ENCODE data around the gene ANTXR1. TPM values are rescaled to one million over a fixed set of nuclear protein-coding genes. Genes with fewer than 3 reads are reported as not detected.

Gene ANTXR1
- polyA plus RNA-seq, 3 donors from 2014 or later = not detected

- peaks cover 8 to 10% (median 9%) of the 10 kb centered on the region in 3 donors for H3K27me3 Mint-ChIP-seq (ENCODE audit: low read depth in 3 of 3)
- no peaks in the 10 kb centered on the region for H3K36me3 Mint-ChIP-seq
- DNase-seq = no peak
- H3K27ac Mint-ChIP-seq = no peak overlapping the region
- H3K4me3 Mint-ChIP-seq = no peak overlapping the region
- peaks cover 3 to 10% of the 10 kb centered on the region in 2 donors for H3K4me1 Mint-ChIP-seq
- no peaks in the 10 kb centered on the region for H3K9me3 Mint-ChIP-seq
These were observed 168.9 kb downstream of the ANTXR1 start for GRCh38 chr2:69181806-69182427.

GRCh38 chr2:69183659-69184058 is 170.7 kb downstream of the ANTXR1 start:
- Mint-ChIP-seq H3K9me3 (no peaks in the 10 kb centered on the region), H3K27ac (no peak overlapping the region), H3K4me1 (no peaks in the 10 kb centered on the region), H3K27me3 (ENCODE audit: low read depth in 3 of 3) (peaks cover 4 to 10% (median 6%) of the 10 kb centered on the region in 3 donors), H3K4me3 (no peak overlapping the region), H3K36me3 (no peaks in the 10 kb centered on the region)
- no peak for DNase-seq

DNA sequence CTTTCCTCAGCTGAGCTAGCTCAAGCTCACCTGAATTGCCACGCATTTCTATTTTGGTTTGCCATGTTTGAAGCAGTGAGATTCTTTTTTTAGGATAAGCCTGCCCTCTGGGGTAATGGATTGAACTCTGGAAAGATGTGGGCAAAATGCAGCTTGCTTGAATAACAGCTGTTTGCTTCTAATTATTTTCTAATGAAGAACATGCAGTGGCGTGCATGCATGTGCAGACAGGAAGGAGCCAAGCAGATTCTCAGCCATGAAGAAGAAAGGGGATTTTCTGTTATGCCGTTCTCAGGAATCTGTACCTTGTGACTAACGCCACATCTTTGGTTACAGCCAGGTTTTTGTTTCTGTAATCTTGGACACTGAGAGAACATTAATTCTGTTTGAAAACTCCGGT is 171.2 kb downstream of the ANTXR1 start:
- Mint-ChIP-seq H3K36me3 (no peaks in the 10 kb centered on the region), H3K4me3 (no peak overlapping the region), H3K9me3 (no peaks in the 10 kb centered on the region), H3K27ac (no peak overlapping the region), H3K27me3 (ENCODE audit: low read depth in 3 of 3) (peaks cover 6 to 10% (median 6%) of the 10 kb centered on the region in 3 donors), H3K4me1 (no peaks in the 10 kb centered on the region)
- DNase-seq = no peak

- H3K27ac Mint-ChIP-seq = no peak overlapping the region
- H3K9me3 Mint-ChIP-seq = no peaks in the 10 kb centered on the region
- H3K36me3 Mint-ChIP-seq = no peaks in the 10 kb centered on the region
- DNase-seq = no peak
- no peaks in the 10 kb centered on the region for H3K4me1 Mint-ChIP-seq
- H3K4me3 Mint-ChIP-seq = no peak overlapping the region
- H3K27me3 Mint-ChIP-seq (ENCODE audit: low read depth in 3 of 3) = peaks cover 4 to 13% (median 6%) of the 10 kb centered on the region in 3 donors
These were observed 172.8 kb downstream of the ANTXR1 start for GRCh38 chr2:69185807-69186206.

DNA sequence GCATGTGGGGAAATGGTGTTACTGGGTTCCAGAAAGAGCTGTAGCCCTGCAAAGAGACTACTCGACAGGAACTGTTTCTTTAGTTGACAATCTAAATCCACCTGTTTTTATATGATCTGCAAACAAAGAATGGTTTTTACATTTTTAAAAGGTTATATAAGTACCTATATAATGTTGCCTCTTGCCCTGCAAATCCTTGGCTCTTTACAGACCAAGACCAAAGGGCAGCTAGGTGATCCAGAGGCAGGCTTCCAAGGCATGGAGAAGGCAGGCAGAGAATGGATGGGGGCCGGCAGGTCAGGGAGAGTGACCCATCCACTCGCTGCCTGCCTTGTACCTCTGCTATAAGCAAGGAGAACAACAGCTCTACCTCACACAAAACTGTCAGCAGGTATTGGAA is 173.6 kb downstream of the ANTXR1 start:
- DNase-seq = no peak
- Mint-ChIP-seq H3K27ac (no peak overlapping the region), H3K27me3 (ENCODE audit: low read depth in 3 of 3) (peaks cover 2 to 13% (median 4%) of the 10 kb centered on the region in 3 donors), H3K9me3 (no peaks in the 10 kb centered on the region), H3K4me1 (no peaks in the 10 kb centered on the region), H3K4me3 (no peak overlapping the region), H3K36me3 (no peaks in the 10 kb centered on the region)

DNA sequence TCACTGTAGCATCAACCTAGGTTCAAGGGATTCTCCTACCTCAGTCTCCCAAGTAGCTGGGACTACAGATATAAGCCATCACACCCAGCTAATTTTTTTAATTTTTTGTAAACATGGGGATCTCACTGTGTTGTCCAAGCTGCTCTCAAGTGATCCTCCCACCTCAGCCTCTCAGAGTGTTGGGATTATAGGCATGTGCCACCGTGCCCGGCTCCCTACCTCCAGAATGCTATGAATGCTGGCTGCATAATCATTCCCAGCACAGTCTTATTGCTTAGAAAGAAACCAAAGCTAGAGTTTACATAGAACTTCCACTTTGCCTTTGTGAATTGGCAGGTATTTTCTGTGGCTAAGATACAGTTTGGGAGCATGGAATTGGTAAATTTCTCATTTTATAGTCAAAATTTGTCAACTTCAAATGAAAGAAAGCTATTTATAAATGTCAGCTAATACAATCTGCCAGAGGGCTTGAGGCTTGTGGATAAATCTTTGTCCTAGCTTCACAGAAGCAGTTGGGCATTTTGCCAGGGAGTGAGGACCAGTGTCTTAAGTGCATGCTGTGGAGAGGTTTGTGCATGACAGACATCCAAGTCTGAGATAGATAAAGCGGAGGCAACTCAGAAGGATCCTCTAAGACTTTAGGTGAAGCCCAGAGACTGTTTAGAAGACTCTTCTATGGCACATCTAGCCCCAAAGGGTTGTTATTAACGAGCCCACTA is 175.4 kb downstream of the ANTXR1 start:
- no peaks in the 10 kb centered on the region for H3K9me3 Mint-ChIP-seq
- H3K36me3 Mint-ChIP-seq = no peaks in the 10 kb centered on the region
- no peaks in the 10 kb centered on the region for H3K4me1 Mint-ChIP-seq
- no peak overlapping the region for H3K27ac Mint-ChIP-seq
- peaks cover 2 to 18% (median 3%) of the 10 kb centered on the region in 3 donors for H3K27me3 Mint-ChIP-seq (ENCODE audit: low read depth in 3 of 3)
- no peak overlapping the region for H3K4me3 Mint-ChIP-seq
- DNase-seq = no peak

DNA sequence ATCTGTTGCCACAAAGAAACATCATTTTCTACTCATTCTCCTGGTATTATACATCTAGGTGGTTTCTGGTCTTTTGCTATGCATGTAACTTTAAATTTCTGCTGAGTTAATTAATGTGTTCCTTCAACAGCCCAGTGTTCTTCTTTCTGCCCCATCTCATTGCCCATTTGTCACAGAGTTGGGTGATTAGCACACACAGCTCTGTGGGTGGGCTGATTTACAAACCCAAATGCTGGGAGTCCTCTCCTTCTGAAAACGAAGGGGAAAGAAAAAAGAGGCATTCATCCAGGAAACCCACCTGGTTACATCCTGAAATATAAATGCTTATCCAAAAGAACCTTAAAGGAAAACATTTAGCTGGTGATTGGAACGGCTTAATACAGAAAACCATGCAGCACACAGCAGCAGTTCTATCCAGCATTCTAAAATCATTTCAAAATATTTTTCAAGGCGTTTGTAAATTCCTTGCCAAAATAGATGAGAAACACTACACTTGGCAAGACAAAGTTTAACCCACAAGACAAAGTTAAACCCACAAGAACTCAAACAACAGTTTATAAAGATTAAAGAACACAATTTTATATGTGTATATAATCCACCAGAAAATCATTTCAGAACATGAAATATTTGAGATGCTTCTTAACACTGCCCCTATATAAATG is 177.9 kb downstream of the ANTXR1 start:
- Mint-ChIP-seq H3K4me1 (no peaks in the 10 kb centered on the region), H3K9me3 (no peaks in the 10 kb centered on the region), H3K27me3 (ENCODE audit: low read depth in 3 of 3) (peaks cover 2 to 18% (median 4%) of the 10 kb centered on the region in 3 donors), H3K4me3 (no peak overlapping the region), H3K27ac (no peak overlapping the region), H3K36me3 (no peaks in the 10 kb centered on the region)
- no peak for DNase-seq

GRCh38 chr2:69191634-69192033 is 178.7 kb downstream of the ANTXR1 start:
- Mint-ChIP-seq H3K36me3 (no peaks in the 10 kb centered on the region), H3K27me3 (ENCODE audit: low read depth in 3 of 3) (peaks cover 2 to 18% (median 4%) of the 10 kb centered on the region in 3 donors), H3K4me1 (no peaks in the 10 kb centered on the region), H3K4me3 (no peak overlapping the region), H3K9me3 (no peaks in the 10 kb centered on the region), H3K27ac (no peak overlapping the region)
- DNase-seq = no peak

- no peaks in the 10 kb centered on the region for H3K36me3 Mint-ChIP-seq
- H3K4me3 Mint-ChIP-seq = no peak overlapping the region
- H3K27me3 Mint-ChIP-seq (ENCODE audit: low read depth in 3 of 3) = peaks cover 2 to 18% (median 4%) of the 10 kb centered on the region in 3 donors
- no peak for DNase-seq
- H3K27ac Mint-ChIP-seq = no peak overlapping the region
- no peaks in the 10 kb centered on the region for H3K4me1 Mint-ChIP-seq
- no peaks in the 10 kb centered on the region for H3K9me3 Mint-ChIP-seq
These were observed 179.4 kb downstream of the ANTXR1 start for GRCh38 chr2:69192176-69192945.

GRCh38 chr2:69195706-69196105 is 182.7 kb downstream of the ANTXR1 start:
- Mint-ChIP-seq H3K27me3 (ENCODE audit: low read depth in 3 of 3) (peaks cover 1 to 7% (median 2%) of the 10 kb centered on the region in 3 donors), H3K9me3 (no peaks in the 10 kb centered on the region), H3K4me3 (no peak overlapping the region)

DNA sequence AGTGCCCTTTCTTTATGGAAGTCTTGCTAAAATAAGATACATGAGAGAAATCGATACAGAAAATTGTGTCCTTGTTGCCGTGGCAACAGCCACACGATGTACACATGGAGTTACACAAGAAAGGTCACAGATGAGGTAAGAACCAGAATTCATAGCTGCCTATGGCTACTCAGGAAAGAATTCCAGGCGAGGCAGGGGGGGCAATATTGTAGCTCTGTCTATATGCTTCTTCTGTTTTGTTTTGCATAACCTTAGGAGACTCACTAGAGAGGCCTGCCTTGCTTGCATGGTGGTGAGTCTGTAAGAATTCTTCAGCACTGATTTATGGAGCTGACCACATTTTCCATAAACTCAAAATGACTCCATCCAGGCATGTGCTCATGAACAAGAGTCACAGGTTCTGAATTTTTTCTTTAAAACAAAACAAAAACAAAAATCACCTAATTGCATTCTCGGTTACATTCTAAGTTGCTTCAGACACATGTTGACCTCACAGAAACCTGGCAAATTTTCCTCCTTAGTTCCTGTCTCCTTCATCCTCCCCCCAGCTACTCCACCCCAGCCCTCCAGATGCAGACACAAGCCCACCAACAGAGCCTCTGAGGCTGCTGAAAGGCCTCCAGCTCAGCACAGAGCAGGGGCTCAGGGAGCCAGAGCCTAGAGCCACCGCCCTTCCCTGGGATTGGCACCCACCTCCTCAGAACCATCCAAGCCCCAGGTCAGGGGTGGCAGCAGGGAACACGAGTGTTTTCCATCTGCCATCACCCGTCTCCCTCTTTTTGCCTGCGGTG is 183.5 kb downstream of the ANTXR1 start:
- no peak for DNase-seq
- no peak overlapping the region for H3K27ac Mint-ChIP-seq
- H3K9me3 Mint-ChIP-seq = no peaks in the 10 kb centered on the region
- H3K36me3 Mint-ChIP-seq = no peaks in the 10 kb centered on the region
- no peaks in the 10 kb centered on the region for H3K4me1 Mint-ChIP-seq
- peaks cover 1 to 7% (median 2%) of the 10 kb centered on the region in 3 donors for H3K27me3 Mint-ChIP-seq (ENCODE audit: low read depth in 3 of 3)
- H3K4me3 Mint-ChIP-seq = no peak overlapping the region

More at GRCh38 chr2:69195706-69196105, 182.7 kb downstream of the ANTXR1 start:
- Mint-ChIP-seq H3K36me3 (no peaks in the 10 kb centered on the region), H3K4me1 (no peaks in the 10 kb centered on the region), H3K27ac (no peak overlapping the region)
- DNase-seq = no peak

GRCh38 chr2:69200107-69200520 is 187.1 kb downstream of the ANTXR1 start:
- no peak overlapping the region for H3K4me3 Mint-ChIP-seq
- no peak overlapping the region for H3K27ac Mint-ChIP-seq
- H3K9me3 Mint-ChIP-seq = no peaks in the 10 kb centered on the region
- no peak for DNase-seq
- H3K36me3 Mint-ChIP-seq = no peaks in the 10 kb centered on the region
- no peaks in the 10 kb centered on the region for H3K4me1 Mint-ChIP-seq
- H3K27me3 Mint-ChIP-seq (ENCODE audit: low read depth in 3 of 3) = peaks cover 0 to 8% (median 1%) of the 10 kb centered on the region in 3 donors

DNA sequence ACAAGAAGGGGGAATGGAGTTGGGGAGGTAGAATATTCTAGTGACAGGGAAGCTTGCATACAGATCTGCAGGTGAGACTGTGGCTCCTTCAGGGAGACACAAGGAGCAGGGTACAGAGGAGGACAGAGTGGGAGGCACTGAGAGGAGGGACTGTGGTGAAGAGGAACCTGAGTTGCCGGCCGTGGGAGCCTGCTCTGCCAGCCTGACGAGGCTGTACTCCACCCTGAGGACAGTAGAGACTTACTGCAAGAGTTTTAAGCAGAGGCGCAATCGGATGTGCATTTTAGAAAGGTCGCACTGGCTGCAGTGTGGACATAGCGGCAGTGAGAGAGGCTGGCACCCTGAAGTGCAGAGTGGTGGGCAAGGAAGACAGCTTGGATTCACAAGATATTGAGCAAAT is 188.3 kb downstream of the ANTXR1 start:
- no peaks in the 10 kb centered on the region for H3K9me3 Mint-ChIP-seq

More for the DNA sequence above, 188.3 kb downstream of the ANTXR1 start:
- H3K4me3 Mint-ChIP-seq = no peak overlapping the region
- no peaks in the 10 kb centered on the region for H3K36me3 Mint-ChIP-seq
- peaks cover 0 to 8% (median 1%) of the 10 kb centered on the region in 3 donors for H3K27me3 Mint-ChIP-seq (ENCODE audit: low read depth in 3 of 3)
- H3K27ac Mint-ChIP-seq = no peak overlapping the region
- H3K4me1 Mint-ChIP-seq = no peaks in the 10 kb centered on the region
- no peak for DNase-seq

Measured in immature natural killer cell (primary cell).